IMR-90 (cell line): ENCODE results near the gene EFHD1. TPM values are rescaled to one million over a fixed set of nuclear protein-coding genes. Genes with fewer than 3 reads are reported as not detected.

Source experiments
- microRNA-seq, 2 experiments: library from miRNA; stranded (forward) in 1 of 2; unstranded in 1 of 2; fragments of 10-50 nt in 1 of 2; fragments of <30 nt in 1 of 2; gene quantifications in 1 of 2; microRNA quantifications in 1 of 2; one replicate each; pipeline versions ENCODE3 to v1.1.0; 2013 to 2020; ENCODE audit not compliant: insufficient read depth in 1 of 2, insufficient read length in 1 of 2, unreplicated experiment in 1 of 2
- polyA plus RNA-seq, 3 experiments: library from polyadenylated mRNA; depleted of rRNA; stranded (reverse); fragments of >200 nt; gene quantifications; 2 replicates each; pipeline ENCODE4 v1.2.3, GENCODE V29; 2012; ENCODE audit warnings: low replicate concordance in 1 of 3
- small RNA-seq, 5 experiments: library from RNA; depleted of rRNA; stranded (forward); fragments of <200 nt; gene quantifications; one replicate each; pipeline ENCODE3, GENCODE V24; 2012
- total RNA-seq: library from RNA; depleted of rRNA; stranded (reverse); fragments of >200 nt; gene quantifications from 2 replicates; pipeline ENCODE4 v1.2.3, GENCODE V29; 2012; rRNA removed

The EFHD1 gene
- total and polyA plus RNA-seq, 2 of the 4 experiments (the other 2 are of a cell fraction): 0.27 TPM; not detected in 1

Small RNAs within 50 kb of the gene (microRNA-seq; reads per million reads assigned to microRNA genes)
- not detected for gene RN7SL359P (ENCODE audit: insufficient read depth, insufficient read length)

Small RNAs within 50 kb of the gene (small RNA-seq; reads per million reads assigned to genes)
- gene RN7SL359P: 0 reads per million in 5 experiments

Other genes with a start within 250 kb of the EFHD1 start
- not detected in 2 replicates for gene ALPG, start 226.8 kb upstream of the EFHD1 start, total RNA-seq
- gene ALPG, start 226.8 kb upstream of the EFHD1 start, polyA plus RNA-seq (2012; rRNA removed): not detected in 2 replicates
- gene ALPI, start 177.5 kb upstream of the EFHD1 start, total RNA-seq: not detected in 2 replicates
- gene ALPI, start 177.5 kb upstream of the EFHD1 start, polyA plus RNA-seq (2012; rRNA removed): not detected in 2 replicates
- gene ECEL1, start 145.8 kb upstream of the EFHD1 start, total RNA-seq: not detected in 2 replicates
- gene ECEL1, start 145.8 kb upstream of the EFHD1 start, polyA plus RNA-seq (2012; rRNA removed): not detected in 2 replicates
- not detected in 2 replicates for gene PRSS56, start 113.2 kb upstream of the EFHD1 start, total RNA-seq
- gene PRSS56, start 113.2 kb upstream of the EFHD1 start, polyA plus RNA-seq (2012; rRNA removed): not detected in 2 replicates
- gene CHRND, start 107.4 kb upstream of the EFHD1 start, total RNA-seq: not detected in 2 replicates
- not detected in 2 replicates for gene CHRND, start 107.4 kb upstream of the EFHD1 start, polyA plus RNA-seq (2012; rRNA removed)
- gene CHRNG, start 93.9 kb upstream of the EFHD1 start, total RNA-seq: not detected in 2 replicates
- gene CHRNG, start 93.9 kb upstream of the EFHD1 start, polyA plus RNA-seq (2012; rRNA removed): not detected in 2 replicates
- 2.7 and 2.8 TPM in 2 replicates for gene TIGD1, start 83.0 kb upstream of the EFHD1 start, total RNA-seq
- gene TIGD1, start 83.0 kb upstream of the EFHD1 start, polyA plus RNA-seq (2012; rRNA removed): 2.4 and 2.9 TPM in 2 replicates
- 105 and 149 TPM in 2 replicates for gene EIF4E2, start 82.9 kb upstream of the EFHD1 start, total RNA-seq
- 44.0 and 52.1 TPM in 2 replicates for gene EIF4E2, start 82.9 kb upstream of the EFHD1 start, polyA plus RNA-seq (2012; rRNA removed)
- gene GIGYF2, start 63.7 kb downstream of the EFHD1 start, total RNA-seq: 52.5 and 66.0 TPM in 2 replicates
- gene GIGYF2, start 63.7 kb downstream of the EFHD1 start, polyA plus RNA-seq (2012; rRNA removed): 14.7 and 18.3 TPM in 2 replicates
- gene KCNJ13, start 143.0 kb downstream of the EFHD1 start, total RNA-seq: not detected in 2 replicates
- not detected in 2 replicates for gene KCNJ13, start 143.0 kb downstream of the EFHD1 start, polyA plus RNA-seq (2012; rRNA removed)
- gene SNORC, start 236.7 kb downstream of the EFHD1 start, total RNA-seq: under 0.01 and 0.28 TPM in 2 replicates
- 0.67 and 0.79 TPM in 2 replicates for gene SNORC, start 236.7 kb downstream of the EFHD1 start, polyA plus RNA-seq (2012; rRNA removed)